NK-92 (cell line): ENCODE results near the gene ANO6.

Experiments used
- DNase-seq: peaks from one replicate; lab custom pipeline; 2025; ENCODE audit not compliant: unreplicated experiment; lab: John Stamatoyannopoulos, UW

ANO6 gene

DNA sequence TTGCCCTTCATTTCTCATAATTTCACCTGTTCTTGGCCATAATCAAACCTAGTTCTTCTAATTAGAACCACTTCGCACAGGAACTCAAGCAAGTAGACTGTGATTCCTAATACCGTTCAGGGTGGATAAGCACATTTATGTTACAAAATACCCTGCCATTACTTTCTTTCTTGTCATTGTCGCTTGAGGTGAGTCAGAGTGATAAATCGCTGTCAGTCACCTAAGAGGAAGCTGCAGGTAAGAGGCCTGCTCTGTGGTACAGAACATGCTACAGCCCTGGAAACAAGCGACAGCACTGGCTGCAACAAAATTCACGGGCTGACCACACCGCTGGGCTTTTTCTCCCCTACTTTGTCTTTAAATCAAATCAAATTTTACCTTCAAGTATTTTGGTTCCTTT, 218.2 kb downstream of the ANO6 start:
- no peak for DNase-seq

DNA sequence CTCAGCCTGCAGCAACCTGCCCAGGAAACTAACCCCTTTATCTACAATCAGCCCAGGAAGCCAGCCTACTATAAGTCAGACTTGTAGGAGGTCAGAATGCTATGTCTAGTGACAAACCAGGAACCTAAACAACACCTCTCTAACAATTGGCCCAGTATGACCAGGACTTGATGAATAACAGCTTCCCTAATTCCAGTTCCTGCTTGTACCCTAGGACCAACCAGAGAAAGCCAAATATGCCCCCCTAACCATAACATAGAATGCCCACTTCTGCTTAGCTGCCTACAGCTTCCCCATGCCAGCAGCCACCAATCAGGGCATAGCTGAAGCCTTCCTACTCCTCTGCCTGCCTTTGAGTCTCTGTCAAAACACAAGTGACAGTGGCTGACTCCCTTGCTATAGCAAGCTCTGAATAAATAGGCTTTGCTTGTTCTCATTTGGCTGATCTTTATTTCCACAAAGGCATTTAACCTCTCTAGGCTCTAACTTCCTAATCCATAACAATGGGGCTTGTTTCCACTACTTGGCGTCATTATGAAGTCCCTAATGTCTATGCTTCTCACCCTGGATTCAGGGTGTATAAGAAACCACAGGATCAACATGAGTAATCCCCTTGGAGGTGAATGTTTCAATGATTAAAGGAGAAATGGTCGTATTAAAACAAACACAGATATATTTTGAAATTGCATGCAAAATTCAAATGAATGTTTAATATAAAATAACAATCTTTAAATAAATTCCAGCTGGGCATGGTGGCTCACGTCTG, 220.2 kb downstream of the ANO6 start:
- DNase-seq, result no peak

DNA sequence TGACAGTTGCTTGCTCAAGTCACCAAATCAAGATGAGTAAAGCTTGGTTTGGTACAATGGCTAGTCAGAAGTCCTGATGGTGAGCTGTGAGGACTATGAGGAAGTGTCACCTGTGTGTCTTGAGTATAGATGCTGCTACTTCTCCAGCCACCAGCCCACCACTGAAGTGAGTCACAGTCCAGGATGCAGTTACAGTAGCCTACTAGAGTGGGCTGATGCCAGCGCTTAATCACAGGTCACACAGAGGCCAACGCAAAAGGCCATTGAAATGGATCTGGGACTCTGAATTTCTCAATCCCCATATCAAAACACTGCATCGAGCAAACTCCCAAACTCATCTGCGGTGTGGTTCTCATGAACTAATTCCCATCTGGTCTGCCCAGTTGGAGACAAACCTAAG, 223.1 kb downstream of the ANO6 start:
- no peak for DNase-seq

DNA sequence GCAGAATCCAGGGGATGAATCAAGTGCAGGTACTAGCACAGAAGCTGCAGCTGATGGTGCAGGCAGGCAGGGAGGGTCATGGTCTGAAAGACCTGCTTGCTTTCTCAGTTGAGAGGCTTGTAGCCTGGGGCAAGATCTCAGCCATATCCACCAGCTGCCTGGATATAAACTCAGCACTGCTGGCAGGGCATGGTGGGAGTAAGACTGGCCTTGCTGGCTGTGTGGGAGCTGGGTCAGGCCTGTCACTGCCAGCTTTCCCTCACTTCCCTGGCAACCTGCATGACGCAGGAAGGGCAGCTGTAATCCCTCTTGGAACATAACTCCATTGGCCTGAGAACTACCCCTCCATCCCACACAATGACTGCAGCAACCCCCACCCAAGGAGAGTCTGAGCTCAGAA, 230.1 kb downstream of the ANO6 start:
- DNase-seq, result no peak

DNA sequence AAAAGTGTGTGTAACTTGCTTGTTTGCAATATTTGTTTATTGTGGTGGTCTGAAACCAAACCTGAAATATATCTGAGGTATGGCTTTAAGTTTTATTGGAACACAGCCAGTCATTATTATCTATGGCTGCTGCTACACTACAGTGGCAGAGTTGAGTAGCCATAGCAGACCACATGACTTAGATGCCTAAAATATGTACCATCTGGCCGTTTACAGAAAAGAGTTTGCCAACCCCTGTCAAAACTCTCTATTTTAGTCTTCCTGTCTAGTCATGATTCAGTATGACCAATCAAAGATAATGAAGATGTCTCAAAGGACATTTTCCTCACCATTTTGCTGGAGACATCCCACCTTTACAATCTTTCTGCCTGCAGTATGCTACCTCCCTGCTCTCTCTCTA, 242.3 kb downstream of the ANO6 start:
- no peak for DNase-seq

DNA sequence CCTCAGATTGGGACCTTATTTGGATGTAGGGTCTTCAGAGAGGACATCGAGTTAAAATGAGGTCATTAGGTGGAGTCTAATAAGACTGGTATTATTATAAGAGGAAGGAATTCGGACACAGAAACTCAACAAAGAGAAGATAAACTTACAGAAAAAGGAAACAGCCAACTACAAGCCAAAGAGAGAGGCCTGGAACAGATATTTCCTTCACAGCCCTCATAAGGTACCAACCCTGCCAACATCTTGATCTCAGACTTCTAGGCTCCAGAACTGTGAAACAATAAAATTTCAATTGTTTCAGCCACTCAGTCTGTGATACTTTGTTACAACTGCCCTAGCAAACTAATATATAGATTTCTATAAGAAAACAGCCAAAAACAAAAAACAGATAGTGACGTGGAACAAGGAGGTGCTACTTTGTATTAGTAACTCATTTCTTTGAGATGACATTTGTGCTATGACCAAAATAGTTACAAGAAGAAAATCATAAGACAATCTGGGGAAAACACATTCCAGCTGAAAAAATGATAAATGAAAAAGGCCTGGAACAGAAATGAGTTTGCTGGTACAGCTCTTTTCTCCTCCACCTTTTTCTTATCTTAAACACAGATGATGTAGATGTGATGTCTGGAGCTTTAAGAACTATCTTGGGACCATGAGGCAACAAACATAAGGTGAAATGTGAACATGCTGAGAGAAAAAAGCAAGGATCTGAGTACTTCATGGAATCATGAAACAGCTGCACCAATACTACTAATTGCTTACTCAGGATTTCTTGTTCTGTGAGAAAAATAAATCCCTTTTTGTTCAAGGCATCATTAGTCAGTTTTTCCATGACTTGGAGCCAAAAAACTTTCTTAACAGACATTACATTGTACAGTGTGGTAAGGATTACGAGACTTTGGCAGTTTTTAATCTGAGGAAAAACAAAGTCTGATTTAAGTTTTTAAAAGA, 243.2 kb downstream of the ANO6 start:
- no peak for DNase-seq

DNA sequence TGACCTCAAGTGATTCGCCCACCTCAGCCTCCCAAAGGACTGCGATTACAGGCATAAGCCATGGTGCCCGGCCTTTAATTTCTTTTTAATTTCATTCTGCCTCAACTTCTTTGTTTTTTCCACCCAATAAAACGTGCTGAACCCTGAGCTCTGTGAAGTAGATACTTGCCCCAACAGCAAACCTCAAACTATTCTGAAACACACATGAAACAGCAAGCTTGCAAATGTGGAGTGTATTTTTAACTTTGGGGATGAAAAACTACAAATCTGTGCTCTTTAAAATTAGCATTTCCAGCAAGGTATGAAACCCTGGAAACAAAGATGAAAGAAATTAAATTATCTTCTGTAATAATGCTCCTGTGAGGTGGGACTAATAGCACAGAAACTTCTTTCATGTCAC, 246.6 kb downstream of the ANO6 start:
- DNase-seq, result no peak

DNA sequence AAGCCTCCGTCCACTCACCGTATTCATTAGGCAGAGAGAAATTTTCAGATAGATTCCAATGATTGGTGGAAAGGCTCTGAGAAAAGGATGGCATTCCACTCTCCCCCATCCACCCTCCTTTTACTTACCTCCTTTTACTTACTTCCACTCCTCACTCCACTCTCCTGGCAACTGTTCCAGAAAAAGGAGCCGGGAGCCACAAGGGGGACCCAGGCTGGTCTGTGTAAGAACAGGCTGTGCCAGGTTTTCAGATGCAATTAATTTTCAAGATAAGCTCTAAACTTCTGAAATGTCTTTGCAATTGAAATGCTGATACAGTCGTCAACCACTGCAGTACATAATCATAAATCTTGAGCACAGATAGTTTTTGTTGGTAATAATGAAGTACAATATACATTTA, 248.8 kb downstream of the ANO6 start:
- no peak for DNase-seq

DNA sequence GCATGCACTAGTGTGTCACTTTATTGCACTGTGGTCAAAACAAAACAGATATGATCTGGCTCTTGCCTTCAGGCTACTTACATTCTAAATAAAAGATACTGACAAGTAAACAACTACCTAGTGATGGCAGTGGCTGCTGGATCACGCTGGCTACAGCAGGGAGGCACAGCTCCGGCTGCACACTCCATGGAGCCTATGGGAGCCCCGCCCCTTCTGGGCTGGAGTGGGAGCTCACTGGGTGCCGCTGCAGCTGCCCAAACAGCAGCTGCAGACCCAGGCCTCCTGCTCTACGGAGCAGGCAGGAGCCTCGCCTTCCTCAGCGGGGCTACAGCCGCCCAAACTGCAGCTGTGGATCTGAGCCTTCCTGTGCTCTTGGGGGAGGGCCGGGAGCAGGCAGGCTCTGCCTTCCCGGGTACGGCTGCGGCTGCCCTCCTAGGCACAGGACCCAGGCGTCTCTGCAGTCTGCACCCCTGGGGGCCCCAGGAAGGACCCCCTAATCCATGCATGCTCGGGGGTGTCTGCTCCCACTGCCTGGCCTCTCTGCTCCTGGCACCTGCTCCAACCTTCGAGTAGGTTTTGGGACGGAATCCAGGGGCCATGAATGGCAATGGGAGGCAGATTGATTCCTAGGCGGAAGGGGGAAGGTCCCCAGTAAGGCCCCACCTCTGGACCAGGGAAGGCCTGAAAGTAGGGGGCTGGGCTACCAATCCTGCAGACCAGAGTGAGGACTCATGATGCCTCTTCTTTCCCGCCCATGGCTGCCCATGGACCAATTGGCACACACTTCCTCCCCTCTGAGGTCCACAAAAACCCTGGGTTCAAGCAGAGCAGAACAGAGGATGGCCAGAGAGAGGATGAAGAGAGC, 253.1 kb downstream of the ANO6 start:
- DNase-seq, result no peak

DNA sequence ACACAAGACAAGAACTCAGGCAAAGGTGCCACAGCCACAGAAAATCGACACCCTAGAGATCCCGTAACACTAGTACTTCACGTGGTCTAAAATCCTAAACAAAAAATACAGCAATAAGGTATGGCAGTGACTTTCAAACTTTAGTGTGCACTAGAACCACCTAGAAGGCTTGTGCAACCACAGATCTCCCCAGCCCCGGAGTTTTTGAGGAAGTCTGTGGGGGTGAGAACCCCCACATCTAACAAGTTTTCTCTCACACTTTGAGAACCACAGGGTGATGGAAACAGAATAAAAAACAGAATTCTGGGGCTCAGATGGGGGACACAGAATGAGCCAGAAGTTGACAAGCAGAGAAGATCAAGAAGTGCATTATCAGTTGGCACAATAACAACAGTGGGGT, 254.0 kb downstream of the ANO6 start:
- DNase-seq, result no peak

DNA sequence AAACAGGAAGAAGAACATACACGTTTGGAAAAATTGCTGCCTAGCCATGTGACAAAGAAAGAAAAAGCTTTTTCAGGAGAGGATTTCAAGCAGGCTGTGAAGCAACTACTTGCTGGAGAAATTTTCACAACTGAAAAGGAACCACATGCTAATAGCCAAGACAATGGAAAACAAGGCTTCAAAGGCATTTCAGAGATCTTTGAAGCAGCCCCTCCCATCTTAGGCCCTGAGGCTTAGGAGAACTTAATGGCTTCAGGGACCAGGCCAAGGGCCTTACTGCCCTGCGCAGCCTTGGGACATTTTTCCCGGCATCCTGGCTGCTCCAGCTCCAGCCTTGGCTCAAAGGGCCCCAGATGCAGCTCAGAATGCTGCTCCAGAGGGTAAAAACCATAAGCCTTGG, 257.7 kb downstream of the ANO6 start:
- no peak for DNase-seq

DNA sequence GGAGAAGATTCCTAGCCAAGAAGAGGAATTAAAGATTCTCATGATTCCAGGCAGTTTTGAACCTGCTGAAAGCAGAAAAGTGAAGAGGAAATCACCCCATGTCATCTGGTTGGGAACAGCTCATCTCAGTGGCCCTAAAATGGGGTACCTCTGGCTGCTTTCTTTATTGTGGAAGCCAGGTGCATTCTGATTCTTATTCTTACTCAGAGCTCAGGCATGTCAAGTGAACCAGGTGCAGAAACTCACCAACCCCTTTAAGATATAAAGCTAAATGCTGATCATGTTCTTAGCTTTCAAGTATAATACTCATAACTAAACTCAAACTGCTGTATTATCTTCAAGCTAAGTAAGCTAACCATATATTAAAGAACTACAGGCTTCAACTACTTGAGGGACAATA, 259.7 kb downstream of the ANO6 start:
- DNase-seq, result no peak

DNA sequence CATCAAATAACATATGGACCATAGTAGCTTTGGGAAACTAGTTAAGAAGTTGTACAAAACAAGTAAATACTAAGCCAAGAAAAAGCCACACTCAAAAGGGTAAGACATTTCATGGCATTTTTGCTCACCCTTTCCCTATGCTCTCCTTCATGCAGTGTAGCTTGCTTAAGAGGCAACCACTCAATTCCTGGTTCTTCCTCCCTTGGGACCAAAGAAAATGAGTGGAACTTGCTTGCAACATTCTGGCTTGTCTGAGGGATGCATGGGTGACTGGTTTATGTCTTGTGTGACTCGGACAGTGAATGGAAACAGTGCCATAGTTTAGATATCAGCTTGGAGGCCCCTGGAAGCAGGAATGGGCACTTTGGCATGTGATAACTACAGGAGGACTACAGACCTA, 261.6 kb downstream of the ANO6 start:
- DNase-seq, result no peak

DNA sequence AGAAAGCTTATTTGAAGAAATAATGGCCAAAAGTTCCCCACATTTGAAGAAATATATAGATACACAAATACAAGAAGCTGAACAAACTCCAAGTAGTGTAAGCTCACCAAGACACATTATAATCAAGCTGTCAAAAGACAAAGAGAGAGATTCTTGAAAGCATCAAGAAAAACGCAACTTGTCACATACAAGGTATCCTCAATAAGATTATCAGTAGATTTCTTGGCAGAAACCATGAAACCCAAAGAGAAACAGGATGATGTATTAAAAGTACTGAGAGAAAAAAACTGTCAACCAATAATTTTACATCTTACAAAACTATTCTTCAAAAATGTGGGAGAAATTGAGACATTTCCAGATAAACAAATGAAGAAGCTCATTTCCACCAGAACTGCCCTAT, 263.0 kb downstream of the ANO6 start:
- no peak for DNase-seq

DNA sequence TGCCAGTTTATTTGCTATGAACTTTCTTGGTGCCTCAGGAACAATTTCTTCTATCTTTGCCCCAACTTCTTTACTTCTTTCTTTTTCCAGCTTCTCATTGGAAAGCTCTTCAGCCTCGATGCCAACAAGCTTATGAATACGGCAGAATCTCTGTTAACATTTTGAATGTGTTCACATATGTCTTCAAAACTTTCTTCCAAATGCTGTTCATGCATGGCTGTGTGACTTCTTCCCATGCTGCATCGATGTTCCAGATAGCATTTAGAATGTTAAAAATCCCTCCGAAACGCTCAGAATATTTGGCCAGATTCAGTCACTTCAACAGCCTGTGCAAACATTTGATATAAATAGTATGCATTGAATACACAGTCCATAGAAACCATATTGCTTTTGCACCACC, 265.9 kb downstream of the ANO6 start:
- no peak for DNase-seq

DNA sequence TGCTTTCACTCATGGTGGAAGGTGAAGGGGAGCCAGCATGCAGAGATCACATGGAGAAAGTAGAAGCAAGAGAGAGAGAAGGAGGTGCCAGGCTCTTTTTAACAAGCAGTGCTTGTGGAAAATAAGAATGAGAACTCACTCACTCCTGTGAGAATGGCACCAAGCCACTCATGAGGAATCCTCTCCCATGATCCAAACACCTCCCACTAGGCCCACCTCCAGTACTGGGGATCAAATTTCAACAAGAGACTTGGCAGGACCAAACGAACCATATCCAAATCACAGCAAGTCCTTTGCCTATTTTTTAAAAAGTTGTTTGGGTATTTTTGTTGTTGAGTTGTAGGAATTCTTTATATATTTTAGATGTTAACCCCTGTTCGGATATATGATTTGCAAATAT, 267.7 kb downstream of the ANO6 start:
- no peak for DNase-seq
